AG08395 (cell line): Measurements from ENCODE around the gene CDC5L.
A peak's percentile ranks its signal among the peaks of the same experiment; 100 is the strongest.

ENCODE experiments used
- DNase-seq: peaks from one replicate; pipeline ENCODE4 v3.0.0; 2012; ENCODE audit warnings: mixed read lengths, low spot score

CDC5L gene

DNA sequence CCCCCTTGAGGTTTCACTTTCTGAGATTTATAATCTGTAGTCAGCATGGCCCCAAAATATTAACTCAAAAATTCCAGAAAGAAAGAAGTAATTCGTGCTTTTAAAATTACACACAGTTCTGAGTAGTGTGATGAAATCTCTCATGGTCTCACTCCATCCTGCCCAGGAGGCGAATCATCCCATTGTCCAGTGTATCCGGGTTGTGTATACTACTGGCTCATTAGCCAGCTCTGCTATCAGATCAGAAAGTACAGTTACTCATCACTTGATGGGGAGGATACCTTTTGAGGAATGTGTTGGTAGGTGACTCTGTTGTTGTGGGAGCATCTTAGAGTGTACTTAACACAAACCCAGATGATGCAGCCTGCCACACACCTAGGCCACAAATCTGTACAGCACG is 65.2 kb downstream of the CDC5L start:
- peak; percentile 73 for DNase-seq

DNA sequence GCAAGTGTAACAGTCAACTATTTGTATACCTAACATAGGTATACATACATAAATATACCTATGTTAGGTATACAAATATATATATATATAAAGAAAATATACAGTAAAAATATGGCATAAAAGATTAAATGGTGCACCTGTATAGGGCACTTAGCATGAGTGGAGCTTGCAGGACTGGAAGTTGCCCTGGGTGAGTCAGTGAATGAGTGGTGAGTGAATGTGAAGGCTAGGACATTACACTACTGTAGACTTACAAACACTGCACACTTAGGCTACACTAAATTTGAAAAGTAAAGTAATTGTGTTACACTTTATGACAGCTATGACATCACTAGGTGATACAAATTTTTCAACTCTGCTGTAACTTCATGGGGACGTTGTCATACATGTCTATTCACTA is 65.6 kb downstream of the CDC5L start:
- DNase-seq, result no peak

- no peak for DNase-seq
Measured at GRCh38 chr6:44454198-44454597, 66.7 kb downstream of the CDC5L start.

DNA sequence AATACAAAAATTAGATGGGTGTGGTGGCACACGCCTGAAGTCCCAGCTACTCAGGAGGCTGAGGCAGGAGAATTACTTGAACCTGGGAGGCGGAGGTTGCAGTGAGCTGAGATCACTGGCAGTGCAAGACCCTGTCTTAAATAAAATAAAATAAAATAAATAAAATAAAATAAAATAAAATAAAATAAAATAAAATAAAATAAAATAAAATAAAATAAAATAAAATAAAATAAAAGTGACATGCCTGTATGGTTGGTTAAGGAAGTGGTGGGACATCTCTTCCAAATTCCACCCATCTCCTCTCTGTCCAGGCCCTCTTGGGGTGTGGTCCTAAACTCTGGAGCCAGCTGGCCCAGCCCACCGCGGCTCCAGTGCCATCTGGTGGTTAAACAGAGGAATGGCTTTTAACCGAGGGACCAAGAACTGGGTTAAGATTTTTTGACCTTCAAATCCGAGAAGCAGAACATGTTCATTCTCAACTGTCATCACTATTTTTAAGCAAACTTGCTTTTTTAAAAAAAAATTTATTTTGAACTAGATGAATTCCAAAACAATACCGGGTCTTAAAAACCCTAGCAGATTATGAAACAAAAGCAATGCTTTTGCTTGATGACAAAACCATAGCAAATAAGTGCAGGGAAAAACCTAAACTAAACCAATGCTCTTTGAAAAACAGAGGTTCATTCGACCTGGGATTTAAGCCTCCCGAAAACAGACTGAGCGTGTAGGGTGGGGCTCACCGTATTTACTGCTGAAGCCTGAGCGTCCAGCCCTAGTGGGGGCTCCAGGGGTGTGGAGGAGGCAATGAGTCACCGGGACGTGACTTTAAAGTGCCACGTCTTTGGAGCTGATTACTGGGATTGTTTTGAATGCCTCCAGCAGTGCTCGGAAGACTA is 68.8 kb downstream of the CDC5L start:
- DNase-seq, result peak; percentile 73

GRCh38 chr6:44456966-44457292 is 69.4 kb downstream of the CDC5L start:
- no peak for DNase-seq

- no peak for DNase-seq
Measured at GRCh38 chr6:44457596-44457995, 70.1 kb downstream of the CDC5L start.

DNA sequence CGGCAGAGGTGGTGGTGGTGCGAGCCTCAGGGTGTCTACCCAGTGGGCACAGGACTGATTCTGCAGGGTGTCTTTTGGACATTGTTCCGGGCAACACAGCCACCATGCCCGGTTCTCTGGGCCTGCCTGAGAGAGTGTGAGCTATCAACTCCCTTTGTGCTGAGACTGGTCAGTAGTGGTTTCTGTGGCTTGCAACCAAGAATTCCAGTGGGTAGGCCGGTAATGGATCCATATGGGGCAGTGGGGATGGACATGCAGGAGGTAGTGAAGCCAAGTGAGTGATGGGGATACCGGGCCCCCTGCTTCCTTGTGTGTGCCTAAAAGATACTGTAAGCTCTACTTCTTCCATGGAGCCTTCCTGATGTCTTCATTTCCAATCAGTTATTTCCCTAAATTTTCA is 71.0 kb downstream of the CDC5L start:
- DNase-seq, result no peak

DNA sequence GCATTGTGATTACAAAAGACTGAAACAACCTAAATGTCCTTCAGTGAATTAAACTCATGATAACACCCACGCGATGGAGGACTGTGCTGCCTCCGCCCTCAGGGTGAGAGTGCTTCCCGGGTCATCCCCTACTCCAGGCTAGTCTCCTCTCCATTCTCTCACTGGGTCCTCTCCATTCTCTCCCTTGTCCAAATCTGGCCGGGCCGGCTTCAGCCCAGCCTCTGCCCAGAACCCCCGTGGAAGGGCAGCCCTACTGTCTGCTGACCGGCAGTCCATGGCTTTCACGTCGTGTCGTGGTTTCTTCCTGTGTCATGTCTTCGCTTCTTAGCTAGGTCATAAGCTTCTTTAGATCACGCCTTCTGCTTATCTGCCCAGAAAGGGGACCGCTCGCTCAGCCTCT is 74.8 kb downstream of the CDC5L start:
- no peak for DNase-seq

DNA sequence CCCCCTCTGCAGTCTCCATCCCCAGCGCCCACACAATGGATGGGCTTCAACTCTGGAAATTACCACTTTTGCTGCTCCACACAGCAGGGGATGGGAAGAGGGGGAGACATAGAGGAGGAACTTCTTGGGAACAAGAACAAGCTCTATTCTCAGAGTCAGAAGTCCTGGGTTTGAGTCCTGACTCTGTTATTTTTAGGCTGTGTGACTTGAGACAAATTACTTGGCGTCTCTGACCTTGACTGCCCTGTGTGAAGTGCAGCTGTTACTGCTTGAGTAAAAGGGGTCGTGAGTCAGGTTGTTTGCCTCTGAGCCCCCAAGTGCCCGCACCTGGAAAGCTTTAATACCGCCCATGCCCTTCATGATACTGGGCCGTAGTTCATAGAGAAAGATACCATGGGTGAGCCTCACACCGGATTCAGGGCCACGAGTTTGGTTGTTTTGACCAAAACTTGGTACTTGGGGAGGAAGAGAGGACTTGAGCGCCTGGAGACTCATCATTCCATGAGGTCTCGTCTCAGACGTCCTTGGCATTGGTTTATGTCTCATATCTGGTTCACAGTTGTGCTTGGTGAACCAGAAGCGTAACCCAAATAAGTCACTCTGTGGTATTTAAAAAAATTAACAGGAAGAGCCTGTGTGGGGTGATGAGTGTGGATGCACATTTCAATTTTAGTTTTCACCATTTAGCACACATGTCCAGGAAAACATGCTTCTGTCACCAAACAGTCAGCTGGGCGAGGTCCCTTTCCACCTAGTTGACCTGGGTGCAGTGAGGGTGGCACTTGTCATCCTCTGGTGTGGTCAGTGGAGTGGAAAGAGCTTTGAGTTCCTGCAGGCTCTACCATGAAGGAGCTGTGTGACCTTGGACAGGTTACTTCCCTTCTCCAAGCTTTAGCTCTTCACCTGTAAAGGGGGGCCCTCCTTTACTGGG is 75.6 kb downstream of the CDC5L start:
- no peak for DNase-seq

DNA sequence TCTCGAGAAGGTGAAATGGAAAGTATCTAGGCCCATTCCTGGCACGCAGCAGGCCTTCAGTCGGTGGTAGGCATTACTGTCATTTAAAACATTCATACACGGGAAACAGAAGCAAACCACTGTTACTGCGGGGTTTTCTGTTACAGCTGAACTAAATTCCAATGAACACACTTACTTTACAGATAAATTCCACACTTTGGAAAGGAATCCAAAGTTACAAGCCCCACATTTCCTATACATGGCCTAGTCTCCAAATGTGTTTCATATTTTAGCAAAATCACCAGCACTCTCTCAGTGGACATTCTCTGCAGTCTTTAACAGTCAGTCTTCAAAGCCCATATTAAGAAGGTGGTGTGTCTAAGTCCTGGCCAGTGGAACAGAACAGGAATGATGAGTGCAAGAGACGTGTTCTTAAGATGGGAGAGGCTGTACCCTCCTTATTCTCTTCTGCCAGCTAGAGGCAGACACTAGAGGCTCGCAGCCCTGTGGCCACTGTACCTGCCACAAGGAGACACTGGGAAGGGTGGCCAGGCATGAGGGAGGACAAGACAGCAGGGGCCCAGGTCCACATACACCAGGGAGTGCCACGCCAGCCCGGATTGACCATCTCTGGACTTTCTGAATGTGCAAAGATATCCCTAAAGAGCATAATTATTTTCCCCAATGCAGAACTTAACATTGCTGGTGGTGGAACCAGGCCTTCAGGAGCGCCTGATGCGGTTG is 76.4 kb downstream of the CDC5L start:
- DNase-seq, result no peak

- peak; percentile 59 for DNase-seq
Measured at GRCh38 chr6:44464527-44465310, 77.2 kb downstream of the CDC5L start.

DNA sequence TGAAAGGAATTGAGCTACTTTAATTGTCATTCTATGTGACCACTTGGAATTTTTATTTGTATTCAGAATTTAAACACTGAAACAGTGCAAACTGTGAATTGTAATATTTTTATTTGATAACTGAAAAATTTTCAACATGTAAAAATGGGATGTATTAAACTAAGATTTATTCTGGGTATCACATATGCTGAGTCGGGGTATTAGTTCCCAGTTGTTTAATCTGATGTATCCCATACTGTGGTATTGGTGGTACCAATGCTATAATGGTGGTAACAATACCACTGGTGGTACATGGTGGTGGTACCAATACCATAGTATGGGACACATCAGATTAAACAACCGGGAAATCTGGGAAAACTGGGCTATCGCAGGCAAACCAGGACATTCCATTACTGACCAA is 79.4 kb downstream of the CDC5L start:
- DNase-seq, result no peak

DNA sequence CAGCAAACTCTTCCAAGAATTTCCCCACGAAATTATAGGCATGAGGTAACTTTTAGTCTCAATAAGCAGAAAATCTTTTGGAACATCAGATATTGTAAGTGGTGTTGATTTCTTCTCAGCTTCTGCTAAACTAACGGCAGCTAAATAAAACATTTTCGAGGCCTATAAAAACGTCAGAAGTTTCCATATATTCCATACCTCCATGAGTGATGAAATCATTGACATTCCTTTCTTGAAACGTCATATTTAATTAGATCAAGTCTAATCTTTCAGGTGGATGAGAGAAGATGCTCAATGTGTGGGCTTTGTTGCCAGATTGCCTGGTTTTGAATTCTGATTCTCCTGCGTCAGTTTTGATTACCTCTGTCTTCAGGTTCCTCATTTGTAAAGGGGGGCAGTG is 81.3 kb downstream of the CDC5L start:
- no peak for DNase-seq

DNA sequence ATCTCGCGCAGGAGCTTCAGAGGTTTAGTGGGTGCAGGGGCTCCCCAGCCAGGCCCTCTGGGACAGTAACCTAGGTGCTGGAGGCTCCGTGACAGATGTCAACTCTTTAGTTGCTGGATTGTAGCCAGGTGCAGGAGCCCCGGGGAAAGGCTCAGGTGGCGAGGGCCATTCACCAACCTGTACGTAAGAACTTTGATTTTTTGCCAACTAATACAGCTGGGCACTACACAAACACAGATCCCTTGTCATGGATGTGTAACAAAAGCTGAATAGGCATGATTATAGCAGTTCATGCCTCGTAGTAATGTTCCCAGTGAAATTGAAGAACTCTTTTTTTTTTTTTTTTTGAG is 82.6 kb downstream of the CDC5L start:
- DNase-seq, result no peak

DNA sequence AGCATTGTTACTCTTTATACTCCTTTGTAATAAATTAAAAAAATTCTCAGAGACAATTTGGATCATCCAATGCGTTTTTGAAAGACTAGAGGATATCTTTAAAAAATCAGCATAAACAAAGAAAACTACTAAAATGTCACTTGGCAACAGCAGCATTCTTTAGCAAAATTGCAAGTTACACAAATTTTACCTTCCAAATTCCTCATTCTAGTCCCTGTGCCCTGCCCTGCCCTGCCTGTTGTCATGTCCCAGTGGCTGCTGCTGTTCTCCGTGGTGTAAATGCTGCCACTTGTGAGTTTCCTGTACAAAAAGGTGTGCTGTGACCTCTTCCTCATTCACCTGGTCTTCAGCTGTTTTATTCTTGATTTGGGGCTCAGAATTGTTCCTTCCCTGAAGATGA is 83.2 kb downstream of the CDC5L start:
- DNase-seq, result no peak

- DNase-seq, result no peak
Measured at GRCh38 chr6:44471271-44471981, 83.9 kb downstream of the CDC5L start.

- DNase-seq, result no peak
Measured at GRCh38 chr6:44472250-44472945, 84.9 kb downstream of the CDC5L start.

GRCh38 chr6:44473393-44474189 is 86.1 kb downstream of the CDC5L start:
- no peak for DNase-seq

GRCh38 chr6:44474190-44474631 is 86.7 kb downstream of the CDC5L start:
- DNase-seq, result no peak

GRCh38 chr6:44474643-44475042 is 87.1 kb downstream of the CDC5L start:
- no peak for DNase-seq
